H1 (cell line): ENCODE data around the gene CAMK2B.

Experiments used
- BACH1 ChIP-seq: IDR thresholded peaks from 2 replicates; pipeline ENCODE4 v1.6.1; 2012; ENCODE audit warnings: low read length, improper control_type of control experiment
- CTCF ChIP-seq, 3 experiments: IDR thresholded peaks; 1 replicate in 2 of 3; 2 replicates in 1 of 3; pipeline versions ENCODE4 v1.5.1 to v1.6.1; 2011; ENCODE audit warnings: low read length in 3 of 3, mild to moderate bottlenecking in 3 of 3, inconsistent platforms in 2 of 3, low read depth in 1 of 3, moderate library complexity in 1 of 3; ENCODE audit not compliant: insufficient read depth in 1 of 3; ENCODE audit errors: control extremely low read depth in 1 of 3
- EP300 ChIP-seq, 2 experiments: IDR thresholded peaks; 1 replicate in 1 of 2; 2 replicates in 1 of 2; pipeline ENCODE4 v1.6.1; 2011 to 2012; ENCODE audit warnings: low read depth in 2 of 2, low read length in 2 of 2, mild to moderate bottlenecking in 2 of 2, borderline replicate concordance in 1 of 2, inconsistent platforms in 1 of 2, moderate library complexity in 1 of 2
- JUN ChIP-seq: IDR thresholded peaks from 2 replicates; pipeline ENCODE4 v1.6.1; 2011; ENCODE audit warnings: low read depth, mild to moderate bottlenecking, improper control_type of control experiment, low read length
- JUND ChIP-seq: IDR thresholded peaks from 2 replicates; pipeline ENCODE4 v1.6.1; 2011; ENCODE audit warnings: mild to moderate bottlenecking, improper control_type of control experiment, low read length
- NRF1 ChIP-seq: IDR thresholded peaks from 2 replicates; pipeline ENCODE4 v1.6.1; 2011; ENCODE audit warnings: mild to moderate bottlenecking, low read depth, low read length, improper control_type of control experiment
- POLR2A ChIP-seq, 2 experiments: IDR thresholded peaks; 1 replicate in 1 of 2; 2 replicates in 1 of 2; pipeline ENCODE4 v1.6.1; 2011; ENCODE audit warnings: low read depth in 2 of 2, low read length in 2 of 2, mild to moderate bottlenecking in 2 of 2; ENCODE audit errors: control extremely low read depth in 1 of 2
- POLR2AphosphoS5 ChIP-seq: IDR thresholded peaks from 2 replicates; pipeline ENCODE4 v1.6.1; 2011; ENCODE audit warnings: low read depth, low read length
- RAD21 ChIP-seq, 2 experiments: IDR thresholded peaks in 1 of 2; conservative IDR thresholded peaks in 1 of 2; 2 replicates each; pipeline ENCODE4 v1.6.1; 2011; ENCODE audit warnings: low read depth in 2 of 2, low read length in 2 of 2, improper control_type of control experiment in 1 of 2, inconsistent platforms in 1 of 2, mild to moderate bottlenecking in 1 of 2, moderate library complexity in 1 of 2
- SUZ12 ChIP-seq: fragments of 200-600 bp; sonication (generic); IDR thresholded peaks from 2 replicates; pipeline ENCODE4 v1.6.1; 2012; ENCODE audit warnings: mild to moderate bottlenecking, inconsistent platforms, low read length, moderate library complexity, mixed read lengths
- TAF7 ChIP-seq: optimal IDR thresholded peaks from 2 replicates; pipeline ENCODE3; 2011; ENCODE audit warnings: low read depth, mild to moderate bottlenecking, inconsistent platforms, low read length, moderate library complexity, borderline replicate concordance
- USF2 ChIP-seq: IDR thresholded peaks from 2 replicates; pipeline ENCODE4 v1.6.1; 2011; ENCODE audit warnings: low read length, improper control_type of control experiment

DNA sequence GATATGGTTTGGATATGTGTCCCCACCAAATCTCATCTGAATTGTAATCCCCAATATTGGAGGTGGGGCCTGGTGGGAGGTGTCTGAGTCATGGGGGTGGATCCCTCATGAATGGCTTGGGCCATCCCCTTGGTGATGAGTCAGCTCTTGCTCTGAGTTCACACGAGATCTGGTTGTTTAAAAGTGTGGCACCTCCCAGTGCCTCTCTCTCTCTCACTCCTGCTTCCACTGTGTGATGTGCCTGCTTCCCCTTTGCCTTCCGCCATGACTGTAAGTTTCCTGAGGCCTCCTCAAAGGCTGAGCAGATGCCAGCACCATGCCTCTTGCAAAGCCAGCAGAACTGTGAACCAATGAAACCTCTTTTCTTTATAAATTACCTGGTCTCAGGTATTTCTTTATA, 131.3 kb downstream of the CAMK2B start:
- TF ChIP-seq POLR2AphosphoS5 (no peak), CTCF (IDR thresholded peaks at IDR 0.05; ENCODE audit: control extremely low read depth in 1 of 3, insufficient read depth in 1 of 3, low read depth in 1 of 3, low read length in 3 of 3) (no peak), SUZ12 (no peak), USF2 (no peak), NRF1 (no peak), JUND (no peak), BACH1 (no peak), POLR2A (IDR thresholded peaks at IDR 0.05; ENCODE audit: control extremely low read depth in 1 of 2, low read depth in 2 of 2, low read length in 2 of 2) (no peak), RAD21 (IDR thresholded peaks at IDR 0.05 in 1 of 2, conservative IDR thresholded peaks at IDR 0.05 in 1 of 2; ENCODE audit: low read depth in 2 of 2, low read length in 2 of 2) (no peak), TAF7 (no peak), JUN (no peak), EP300 (IDR thresholded peaks at IDR 0.05; ENCODE audit: borderline replicate concordance in 1 of 2, low read depth in 2 of 2, low read length in 2 of 2) (no peak)
